ENCODE measurements around the gene CCIN. TPM values are rescaled to one million over a fixed set of nuclear protein-coding genes. Genes with fewer than 3 reads are reported as not detected.
A peak's percentile ranks its signal among the peaks of the same experiment; 100 is the strongest.

Gene CCIN
- total and polyA plus RNA-seq, 9 of the 15 experiments (the other 6 are each of a cell fraction or from before 2014, with no cell fraction given) = not detected

DNA sequence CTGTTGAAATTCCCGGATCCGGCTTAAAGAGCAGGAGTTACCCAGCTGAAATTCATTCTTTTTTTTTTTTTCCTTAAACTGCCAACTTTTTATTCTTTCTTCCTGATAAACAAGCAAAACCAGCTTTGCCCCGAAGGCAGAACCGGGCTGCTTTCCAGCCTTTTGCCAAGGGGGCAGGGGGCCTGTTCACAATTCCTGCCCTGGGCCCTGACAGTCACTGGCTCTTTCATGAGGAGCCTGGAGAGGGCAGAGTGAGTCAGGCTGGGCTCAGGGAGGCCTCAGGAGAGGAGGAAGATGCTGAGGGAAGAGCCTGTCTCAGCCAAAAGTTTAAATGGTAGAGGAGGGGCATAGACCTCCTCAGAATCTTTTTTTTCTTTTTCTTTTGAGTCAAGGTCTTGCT, 27.9 kb upstream of the CCIN start:
- in situ Hi-C loops (cut with MboI) = no loop called here
- Histone ChIP-seq H3K27ac (ENCODE audit: extremely low read depth, low read depth, low read length) (no peak overlapping the region), H3K4me3 (no peak overlapping the region), H4K20me1 (replicated peaks; ENCODE audit: control insufficient read depth, insufficient read depth, low read length) (no peaks in the 10 kb centered on the region; the same call in 1 of the 2 replicates), H3K9ac (ENCODE audit: insufficient read depth in 1 of 2, low read depth in 2 of 2, low read length in 2 of 2) (no peak overlapping the region), H3K79me2 (ENCODE audit: control insufficient read depth, insufficient read depth, low read length) (peaks cover 6% of the 10 kb centered on the region; the same call in 1 of the 3 replicates), H3K36me3 (ENCODE audit: control insufficient read depth, insufficient read depth, low read length) (no peaks in the 10 kb centered on the region), H3K4me1 (replicated peaks in 1 of 2; ENCODE audit: control insufficient read depth in 2 of 2, insufficient read depth in 2 of 2, low read length in 2 of 2) (peaks cover 35 to 53% of the 10 kb centered on the region in 2 experiments; a peak in 4 of 5 replicates), H3K27me3 (ENCODE audit: control insufficient read depth in 2 of 2, insufficient read depth in 2 of 2, low read length in 2 of 2) (no peaks in the 10 kb centered on the region), H3K9me1 (ENCODE audit: control insufficient read depth, insufficient read depth, low read length) (no peaks in the 10 kb centered on the region), H3K4me2 (ENCODE audit: insufficient read depth, low read length) (no peak overlapping the region), H2AFZ (ENCODE audit: low read depth, low read length) (no peak overlapping the region), H3K9me3 (replicated peaks; ENCODE audit: control insufficient read depth, insufficient read depth, low read depth, low read length) (no peaks in the 10 kb centered on the region)
- ATAC-seq = no peak
- TF ChIP-seq RAD21 (CRISPR knock-in tag; conservative IDR thresholded peaks at IDR 0.05 in 1 of 2, IDR thresholded peaks at IDR 0.05 in 1 of 2) (peak in 1 of 2 experiments; percentile 25; a peak in 1 of 4 replicates), TAF1 (IDR thresholded peaks at IDR 0.05; ENCODE audit: control insufficient read depth, extremely low read depth, insufficient read depth, low read length, severe bottlenecking) (no peak), POLR2AphosphoS2 (IDR thresholded peaks at IDR 0.05; ENCODE audit: low read length) (no peak), CTCF (IDR thresholded peaks at IDR 0.05 in 2 of 3, conservative IDR thresholded peaks at IDR 0.05 in 1 of 3; ENCODE audit: insufficient read depth in 2 of 3, low read depth in 1 of 3, low read length in 3 of 3) (peak; percentile 17 to 31 (median 26); a peak in 2 of 6 replicates)
- FAIRE-seq = peak; percentile 57
- no TSS peak for BruUV-seq (replicated peaks)
- WGBS (ENCODE audit: insufficient coverage, low coverage, missing lambda C conversion rate) = 76% methylated on average over 2 of the region's 4 CpGs
- intact Hi-C loops (cut with micrococcal nuclease) = no loop called here
- ChIA-PET CTCF (ENCODE audit: low intra/inter-chr PET ratio) (no interaction called here), POLR2A (interaction anchor here (1.0 kb wide), 1 partner anchor 8 kb away, joined by 3 read pairs; no protein-coding TSS in a partner anchor)
- DNase-seq (ENCODE audit: extremely low read depth in 1 of 4, low spot score in 3 of 4) = peak in 1 of 4 experiments; percentile 30

Data from K562 (cell line).